H1 (cell line): ENCODE results near the gene ATP4A. TPM values are rescaled to one million over a fixed set of nuclear protein-coding genes. Genes with fewer than 3 reads are reported as not detected.

Experiments
- CHD1 ChIP-seq: IDR thresholded peaks from 2 replicates; pipeline ENCODE4 v1.6.1; 2012; ENCODE audit warnings: low read depth, low read length, improper control_type of control experiment
- RAD21 ChIP-seq, 2 experiments: IDR thresholded peaks in 1 of 2; conservative IDR thresholded peaks in 1 of 2; 2 replicates each; pipeline ENCODE4 v1.6.1; 2011; ENCODE audit warnings: low read depth in 2 of 2, low read length in 2 of 2, improper control_type of control experiment in 1 of 2, inconsistent platforms in 1 of 2, mild to moderate bottlenecking in 1 of 2, moderate library complexity in 1 of 2
- polyA plus RNA-seq, 7 experiments: library from polyadenylated mRNA; depleted of rRNA in 3 of 7; stranded (reverse) in 5 of 7; unstranded in 2 of 7; fragments of >200 nt in 5 of 7; fragments of 200-250 nt in 2 of 7; gene quantifications; 1 replicate in 5 of 7; 2 replicates in 1 of 7; 4 replicates in 1 of 7; pipeline versions ENCODE4 v1.2.1 to v1.2.3, GENCODE V29; 2011 to 2013; ENCODE audit warnings: missing spikeins in 2 of 7, mixed read lengths in 2 of 7
- total RNA-seq: library from RNA; stranded (reverse); fragmentation: NEBNext Ultra II Directional; extraction: Animal tissue kit (Norgen Biotek cat#: 25700); gene quantifications from 2 replicates; pipeline ENCODE4 v1.2.1, GENCODE V29; 2021

ATP4A gene
- total and polyA plus RNA-seq, 2 of the 8 experiments (the other 6 are each of a cell fraction or from before 2014, with no cell fraction given), result 0.50 to 1.2 TPM

DNA sequence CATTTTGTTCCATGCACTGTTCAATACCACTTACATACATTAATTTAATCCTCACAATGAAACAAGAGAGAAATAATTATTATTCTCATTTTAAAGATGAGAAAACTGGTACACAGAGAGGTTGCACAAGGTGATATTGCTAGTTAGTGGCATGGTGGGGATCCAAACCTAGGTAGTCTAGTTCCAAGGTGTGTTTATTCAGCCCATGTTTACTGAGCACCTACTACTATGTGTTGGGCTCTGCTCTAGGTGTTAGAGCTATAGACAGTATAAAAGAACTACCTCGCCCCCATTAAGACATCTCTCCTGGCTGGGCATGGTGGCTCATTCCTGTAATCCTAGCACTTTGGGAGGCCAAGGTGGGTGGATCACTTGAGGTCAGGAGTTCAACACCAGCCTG, 19.3 kb upstream of the ATP4A start (continued):
- TF ChIP-seq RAD21 (IDR thresholded peaks at IDR 0.05 in 1 of 2, conservative IDR thresholded peaks at IDR 0.05 in 1 of 2; ENCODE audit: low read depth in 2 of 2, low read length in 2 of 2) (no peak), CHD1 (no peak)
